PC-3 (cell line): ENCODE results near the gene TUFT1.

Experiments
- CTCF ChIP-seq: fragments of 300-600 bp; sonication (generic); conservative IDR thresholded peaks from 2 replicates; pipeline ENCODE4 v1.5.1; 2017; ENCODE audit warnings: antibody characterized with exemption, low read depth, mild to moderate bottlenecking, low read length
- EZH2 ChIP-seq: fragments of 300-600 bp; sonication (generic); IDR thresholded peaks from one replicate; pipeline ENCODE4 v1.6.1; 2017; ENCODE audit warnings: antibody characterized with exemption, mild to moderate bottlenecking, low read length; ENCODE audit not compliant: unreplicated experiment

- TF ChIP-seq CTCF (no peak), EZH2 (no peak)
These were observed 15.9 kb downstream of the TUFT1 start for GRCh38 chr1:151556052-151556451.
